HEK293 (cell line): Measurements from ENCODE around the gene LYL1.
A peak's percentile ranks its signal among the peaks of the same experiment; 100 is the strongest.

ENCODE experiments used
- BCL11B ChIP-seq: fragments of 450-650 bp; formaldehyde crosslinking; IDR thresholded peaks from 2 replicates; pipeline ENCODE4 v1.5.1; 2016; ENCODE audit warnings: low read depth, missing biosample characterization, missing genetic modification characterization
- HOXD13 ChIP-seq: sonication (generic); formaldehyde crosslinking; IDR thresholded peaks from 2 replicates; pipeline ENCODE4 v1.8.0; 2022; ENCODE audit warnings: missing genetic modification reagents, borderline replicate concordance
- KLF10 ChIP-seq: fragments of 450-650 bp; IDR thresholded peaks from 2 replicates; pipeline ENCODE4 v1.5.1; 2018; ENCODE audit warnings: missing biosample characterization, mild to moderate bottlenecking, missing genetic modification characterization
- KLF8 ChIP-seq: fragments of 450-650 bp; formaldehyde crosslinking; IDR thresholded peaks from 2 replicates; pipeline ENCODE4 v1.5.1; 2016; ENCODE audit warnings: missing biosample characterization, missing genetic modification characterization
- OSR2 ChIP-seq: fragments of 450-650 bp; formaldehyde crosslinking; IDR thresholded peaks from 2 replicates; pipeline ENCODE4 v1.5.1; 2016; ENCODE audit warnings: missing biosample characterization, missing genetic modification characterization
- SCRT2 ChIP-seq: fragments of 450-650 bp; formaldehyde crosslinking; IDR thresholded peaks from 2 replicates; pipeline ENCODE4 v1.5.1; 2016; ENCODE audit warnings: missing biosample characterization, missing genetic modification characterization
- SP3 ChIP-seq: fragments of 450-650 bp; formaldehyde crosslinking; IDR thresholded peaks from 2 replicates; pipeline ENCODE4 v1.5.1; 2016; ENCODE audit warnings: missing biosample characterization, missing genetic modification characterization
- ZIC2 ChIP-seq: fragments of 450-650 bp; formaldehyde crosslinking; IDR thresholded peaks from 2 replicates; pipeline ENCODE4 v1.5.1; 2016; ENCODE audit warnings: missing biosample characterization, missing genetic modification characterization
- ZNF157 ChIP-seq: fragments of 450-650 bp; formaldehyde crosslinking; IDR thresholded peaks from 2 replicates; pipeline ENCODE4 v1.5.1; 2016; ENCODE audit warnings: missing biosample characterization, missing genetic modification characterization
- ZNF169 ChIP-seq: fragments of 450-650 bp; formaldehyde crosslinking; IDR thresholded peaks from 2 replicates; pipeline ENCODE4 v1.5.1; 2016; ENCODE audit warnings: missing biosample characterization, missing genetic modification characterization
- ZNF174 ChIP-seq: fragments of 450-650 bp; formaldehyde crosslinking; IDR thresholded peaks from 2 replicates; pipeline ENCODE4 v1.5.0; 2017; ENCODE audit warnings: missing biosample characterization, mild to moderate bottlenecking, missing genetic modification characterization
- ZNF175 ChIP-seq: fragments of 450-650 bp; formaldehyde crosslinking; IDR thresholded peaks from 2 replicates; pipeline ENCODE4 v1.5.1; 2016; ENCODE audit warnings: missing biosample characterization, missing genetic modification characterization
- ZNF184 ChIP-seq: fragments of 450-650 bp; IDR thresholded peaks from 2 replicates; pipeline ENCODE4 v1.5.1; 2018; ENCODE audit warnings: missing biosample characterization, mild to moderate bottlenecking, missing genetic modification characterization
- ZNF214 ChIP-seq: fragments of 450-650 bp; formaldehyde crosslinking; IDR thresholded peaks from 2 replicates; pipeline ENCODE4 v1.5.1; 2017; ENCODE audit warnings: missing biosample characterization, mild to moderate bottlenecking, missing genetic modification characterization, borderline replicate concordance
- ZNF23 ChIP-seq: fragments of 450-650 bp; formaldehyde crosslinking; IDR thresholded peaks from 2 replicates; pipeline ENCODE4 v1.5.1; 2016; ENCODE audit warnings: missing biosample characterization, missing genetic modification characterization, borderline replicate concordance
- ZNF354C ChIP-seq: fragments of 450-650 bp; formaldehyde crosslinking; IDR thresholded peaks from 2 replicates; pipeline ENCODE4 v1.5.1; 2016; ENCODE audit warnings: missing biosample characterization, missing genetic modification characterization, low read depth, borderline replicate concordance
- ZNF416 ChIP-seq: fragments of 450-650 bp; formaldehyde crosslinking; IDR thresholded peaks from 2 replicates; pipeline ENCODE4 v1.5.1; 2016; ENCODE audit warnings: missing biosample characterization, missing genetic modification characterization
- ZNF426 ChIP-seq: fragments of 450-650 bp; formaldehyde crosslinking; IDR thresholded peaks from 2 replicates; pipeline ENCODE4 v1.5.1; 2017; ENCODE audit warnings: missing biosample characterization, missing genetic modification characterization, mild to moderate bottlenecking, inconsistent platforms, moderate library complexity
- ZNF501 ChIP-seq: fragments of 450-650 bp; formaldehyde crosslinking; IDR thresholded peaks from 2 replicates; pipeline ENCODE4 v1.5.1; 2016; ENCODE audit warnings: missing biosample characterization, missing genetic modification characterization
- ZNF514 ChIP-seq: fragments of 450-650 bp; formaldehyde crosslinking; IDR thresholded peaks from 2 replicates; pipeline ENCODE4 v1.5.1; 2016; ENCODE audit warnings: missing biosample characterization, missing genetic modification characterization
- ZNF521 ChIP-seq: fragments of 450-650 bp; formaldehyde crosslinking; IDR thresholded peaks from 2 replicates; pipeline ENCODE4 v1.5.1; 2017; ENCODE audit warnings: missing biosample characterization, mild to moderate bottlenecking, missing genetic modification characterization
- ZNF544 ChIP-seq: fragments of 450-650 bp; formaldehyde crosslinking; IDR thresholded peaks from 2 replicates; pipeline ENCODE4 v1.5.0; 2017; ENCODE audit warnings: missing biosample characterization, missing genetic modification characterization
- ZNF549 ChIP-seq: fragments of 450-650 bp; IDR thresholded peaks from 2 replicates; pipeline ENCODE4 v1.5.1; 2018; ENCODE audit warnings: missing biosample characterization, missing genetic modification characterization, mild to moderate bottlenecking, inconsistent platforms, moderate library complexity
- ZNF560 ChIP-seq: fragments of 450-650 bp; formaldehyde crosslinking; IDR thresholded peaks from 2 replicates; pipeline ENCODE4 v1.5.1; 2017; ENCODE audit warnings: missing biosample characterization, missing genetic modification characterization, borderline replicate concordance
- ZNF626 ChIP-seq: fragments of 450-650 bp; sonication (Bioruptor Pico); formaldehyde crosslinking; IDR thresholded peaks from 2 replicates; pipeline ENCODE4 v1.5.1; 2018; ENCODE audit warnings: missing biosample characterization, missing genetic modification characterization, inconsistent platforms
- ZNF677 ChIP-seq: fragments of 450-650 bp; IDR thresholded peaks from 2 replicates; pipeline ENCODE4 v1.5.0; 2018; ENCODE audit warnings: missing biosample characterization, mild to moderate bottlenecking, missing genetic modification characterization, moderate library complexity
- ZNF777 ChIP-seq: fragments of 450-650 bp; formaldehyde crosslinking; IDR thresholded peaks from 2 replicates; pipeline ENCODE4 v1.5.1; 2017; ENCODE audit warnings: missing biosample characterization, missing genetic modification characterization, borderline replicate concordance
- ZNF843 ChIP-seq: fragments of 450-650 bp; formaldehyde crosslinking; IDR thresholded peaks from 2 replicates; pipeline ENCODE4 v1.5.1; 2016; ENCODE audit warnings: missing biosample characterization, missing genetic modification characterization
- TF ChIP-seq, protein P1 (sequence below): fragments of 450-650 bp; formaldehyde crosslinking; IDR thresholded peaks from 2 replicates; pipeline ENCODE4 v1.5.1; 2017; ENCODE audit warnings: missing biosample characterization, mild to moderate bottlenecking, missing genetic modification characterization, moderate library complexity
- TF ChIP-seq, protein P2 (sequence below): fragments of 450-650 bp; formaldehyde crosslinking; IDR thresholded peaks from 2 replicates; pipeline ENCODE4 v1.5.1; 2016; ENCODE audit warnings: missing biosample characterization, missing genetic modification characterization
- TF ChIP-seq, protein P3 (sequence below): IDR thresholded peaks from 2 replicates; pipeline ENCODE4 v1.6.1; 2011; ENCODE audit warnings: mild to moderate bottlenecking, low read depth, low read length, borderline replicate concordance
- TF ChIP-seq, protein P4 (sequence below): fragments of 450-650 bp; formaldehyde crosslinking; IDR thresholded peaks from 2 replicates; pipeline ENCODE4 v1.5.1; 2016; ENCODE audit warnings: missing biosample characterization, missing genetic modification characterization, borderline replicate concordance

Gene LYL1

DNA sequence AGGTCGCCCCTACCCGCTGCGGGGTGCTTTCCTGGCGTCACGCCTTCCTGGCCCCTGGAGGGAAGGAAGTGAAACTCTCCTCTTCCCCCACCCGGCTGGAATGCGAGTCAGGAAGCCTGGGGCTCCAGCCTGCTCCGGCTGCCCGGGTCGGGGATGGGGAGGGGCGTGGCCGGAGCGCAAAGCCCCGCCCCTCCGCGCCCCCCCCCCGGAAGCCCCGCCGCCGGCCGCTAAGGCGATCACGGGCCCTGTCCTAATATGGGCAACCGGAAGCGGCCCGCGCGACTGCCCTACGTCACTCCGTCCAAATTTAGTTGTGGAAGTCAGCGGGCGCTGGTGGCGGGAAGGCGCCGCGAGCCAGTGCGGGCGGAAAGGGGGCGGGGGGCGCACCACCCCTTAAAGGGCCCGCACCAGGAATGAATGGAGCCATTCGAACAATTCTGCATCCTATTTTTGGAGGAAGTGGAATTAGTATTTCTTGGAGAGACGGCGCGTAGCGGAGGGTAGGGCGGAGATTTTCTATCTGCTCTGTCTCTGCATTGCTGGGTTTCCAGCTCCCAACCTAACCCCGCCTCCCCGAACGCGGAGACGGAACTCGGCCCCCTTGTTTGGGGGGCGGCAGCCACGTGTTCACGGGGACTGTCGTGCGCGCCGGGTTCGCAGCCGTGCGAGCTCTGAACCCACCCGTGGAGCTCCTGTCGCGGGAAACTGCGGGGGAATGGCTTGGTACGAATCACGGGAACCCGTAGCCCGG is 49.1 kb upstream of the LYL1 start (continued):
- TF ChIP-seq, protein P1, sequence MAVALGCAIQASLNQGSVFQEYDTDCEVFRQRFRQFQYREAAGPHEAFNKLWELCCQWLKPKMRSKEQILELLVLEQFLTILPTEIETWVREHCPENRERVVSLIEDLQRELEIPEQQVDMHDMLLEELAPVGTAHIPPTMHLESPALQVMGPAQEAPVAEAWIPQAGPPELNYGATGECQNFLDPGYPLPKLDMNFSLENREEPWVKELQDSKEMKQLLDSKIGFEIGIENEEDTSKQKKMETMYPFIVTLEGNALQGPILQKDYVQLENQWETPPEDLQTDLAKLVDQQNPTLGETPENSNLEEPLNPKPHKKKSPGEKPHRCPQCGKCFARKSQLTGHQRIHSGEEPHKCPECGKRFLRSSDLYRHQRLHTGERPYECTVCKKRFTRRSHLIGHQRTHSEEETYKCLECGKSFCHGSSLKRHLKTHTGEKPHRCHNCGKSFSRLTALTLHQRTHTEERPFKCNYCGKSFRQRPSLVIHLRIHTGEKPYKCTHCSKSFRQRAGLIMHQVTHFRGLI (tag by site-specific recombination): no peak
- TF ChIP-seq, protein P2, sequence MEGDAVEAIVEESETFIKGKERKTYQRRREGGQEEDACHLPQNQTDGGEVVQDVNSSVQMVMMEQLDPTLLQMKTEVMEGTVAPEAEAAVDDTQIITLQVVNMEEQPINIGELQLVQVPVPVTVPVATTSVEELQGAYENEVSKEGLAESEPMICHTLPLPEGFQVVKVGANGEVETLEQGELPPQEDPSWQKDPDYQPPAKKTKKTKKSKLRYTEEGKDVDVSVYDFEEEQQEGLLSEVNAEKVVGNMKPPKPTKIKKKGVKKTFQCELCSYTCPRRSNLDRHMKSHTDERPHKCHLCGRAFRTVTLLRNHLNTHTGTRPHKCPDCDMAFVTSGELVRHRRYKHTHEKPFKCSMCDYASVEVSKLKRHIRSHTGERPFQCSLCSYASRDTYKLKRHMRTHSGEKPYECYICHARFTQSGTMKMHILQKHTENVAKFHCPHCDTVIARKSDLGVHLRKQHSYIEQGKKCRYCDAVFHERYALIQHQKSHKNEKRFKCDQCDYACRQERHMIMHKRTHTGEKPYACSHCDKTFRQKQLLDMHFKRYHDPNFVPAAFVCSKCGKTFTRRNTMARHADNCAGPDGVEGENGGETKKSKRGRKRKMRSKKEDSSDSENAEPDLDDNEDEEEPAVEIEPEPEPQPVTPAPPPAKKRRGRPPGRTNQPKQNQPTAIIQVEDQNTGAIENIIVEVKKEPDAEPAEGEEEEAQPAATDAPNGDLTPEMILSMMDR (tag by site-specific recombination): peak; percentile 26; the same call in 1 of the 2 replicates
- TF ChIP-seq ZNF157 (tag by site-specific recombination) (no peak), ZNF549 (no peak), ZNF501 (tag by site-specific recombination) (no peak; the same call in 1 of the 2 replicates), HOXD13 (no peak), BCL11B (tag by site-specific recombination) (peak; percentile 83; the same call in 1 of the 2 replicates), ZNF677 (tag by site-specific recombination) (no peak), ZNF560 (tag by site-specific recombination) (no peak), KLF8 (tag by site-specific recombination) (peak; percentile 92), ZNF626 (no peak), ZNF184 (tag by site-specific recombination) (no peak; the same call in 1 of the 2 replicates), ZNF416 (no peak), ZNF544 (tag by site-specific recombination) (no peak), OSR2 (tag by site-specific recombination) (no peak), ZNF174 (tag by site-specific recombination) (no peak), ZNF214 (tag by site-specific recombination) (no peak), ZNF426 (tag by site-specific recombination) (no peak), ZNF843 (tag by site-specific recombination) (no peak; the same call in 1 of the 2 replicates), ZNF23 (tag by site-specific recombination) (no peak), ZNF514 (no peak), ZNF169 (tag by site-specific recombination) (no peak), ZIC2 (tag by site-specific recombination) (peak; percentile 27), SP3 (peak; percentile 92), ZNF175 (tag by site-specific recombination) (no peak), ZNF354C (no peak), SCRT2 (tag by site-specific recombination) (no peak), ZNF521 (tag by site-specific recombination) (no peak), KLF10 (tag by site-specific recombination) (peak; percentile 78), ZNF777 (tag by site-specific recombination) (no peak)
- TF ChIP-seq, protein P3, sequence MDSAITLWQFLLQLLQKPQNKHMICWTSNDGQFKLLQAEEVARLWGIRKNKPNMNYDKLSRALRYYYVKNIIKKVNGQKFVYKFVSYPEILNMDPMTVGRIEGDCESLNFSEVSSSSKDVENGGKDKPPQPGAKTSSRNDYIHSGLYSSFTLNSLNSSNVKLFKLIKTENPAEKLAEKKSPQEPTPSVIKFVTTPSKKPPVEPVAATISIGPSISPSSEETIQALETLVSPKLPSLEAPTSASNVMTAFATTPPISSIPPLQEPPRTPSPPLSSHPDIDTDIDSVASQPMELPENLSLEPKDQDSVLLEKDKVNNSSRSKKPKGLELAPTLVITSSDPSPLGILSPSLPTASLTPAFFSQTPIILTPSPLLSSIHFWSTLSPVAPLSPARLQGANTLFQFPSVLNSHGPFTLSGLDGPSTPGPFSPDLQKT: peak; percentile 98
- TF ChIP-seq, protein P4, sequence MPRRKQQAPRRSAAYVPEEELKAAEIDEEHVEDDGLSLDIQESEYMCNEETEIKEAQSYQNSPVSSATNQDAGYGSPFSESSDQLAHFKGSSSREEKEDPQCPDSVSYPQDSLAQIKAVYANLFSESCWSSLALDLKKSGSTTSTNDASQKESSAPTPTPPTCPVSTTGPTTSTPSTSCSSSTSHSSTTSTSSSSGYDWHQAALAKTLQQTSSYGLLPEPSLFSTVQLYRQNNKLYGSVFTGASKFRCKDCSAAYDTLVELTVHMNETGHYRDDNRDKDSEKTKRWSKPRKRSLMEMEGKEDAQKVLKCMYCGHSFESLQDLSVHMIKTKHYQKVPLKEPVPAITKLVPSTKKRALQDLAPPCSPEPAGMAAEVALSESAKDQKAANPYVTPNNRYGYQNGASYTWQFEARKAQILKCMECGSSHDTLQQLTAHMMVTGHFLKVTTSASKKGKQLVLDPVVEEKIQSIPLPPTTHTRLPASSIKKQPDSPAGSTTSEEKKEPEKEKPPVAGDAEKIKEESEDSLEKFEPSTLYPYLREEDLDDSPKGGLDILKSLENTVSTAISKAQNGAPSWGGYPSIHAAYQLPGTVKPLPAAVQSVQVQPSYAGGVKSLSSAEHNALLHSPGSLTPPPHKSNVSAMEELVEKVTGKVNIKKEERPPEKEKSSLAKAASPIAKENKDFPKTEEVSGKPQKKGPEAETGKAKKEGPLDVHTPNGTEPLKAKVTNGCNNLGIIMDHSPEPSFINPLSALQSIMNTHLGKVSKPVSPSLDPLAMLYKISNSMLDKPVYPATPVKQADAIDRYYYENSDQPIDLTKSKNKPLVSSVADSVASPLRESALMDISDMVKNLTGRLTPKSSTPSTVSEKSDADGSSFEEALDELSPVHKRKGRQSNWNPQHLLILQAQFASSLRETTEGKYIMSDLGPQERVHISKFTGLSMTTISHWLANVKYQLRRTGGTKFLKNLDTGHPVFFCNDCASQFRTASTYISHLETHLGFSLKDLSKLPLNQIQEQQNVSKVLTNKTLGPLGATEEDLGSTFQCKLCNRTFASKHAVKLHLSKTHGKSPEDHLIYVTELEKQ (tag by site-specific recombination): no peak
